ENCODE measurements around the gene SPATA24.

DNA sequence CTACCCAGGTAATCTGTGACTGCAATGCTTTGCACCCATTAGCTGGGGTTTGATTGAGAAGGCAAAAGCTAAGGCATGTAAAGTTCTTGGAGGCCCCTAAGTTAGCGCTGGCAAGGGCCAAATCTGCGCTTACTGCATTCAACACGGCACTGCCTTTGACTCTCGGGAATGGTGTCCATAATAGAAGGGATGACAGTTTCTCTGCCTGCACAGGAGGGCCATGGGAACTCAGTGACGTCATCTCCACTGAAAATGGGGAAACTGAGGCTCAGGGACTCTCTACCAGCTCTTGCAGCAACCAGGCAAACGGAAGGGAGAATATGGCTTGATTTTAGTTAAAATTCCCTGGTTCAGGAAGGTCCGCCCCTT, 487 bp downstream of the SPATA24 start:
- TF ChIP-seq HMG20B (CRISPR knock-in tag; conservative IDR thresholded peaks at IDR 0.05): no peak
- TF ChIP-seq NFE2L1 (CRISPR knock-in tag; IDR thresholded peaks at IDR 0.05; ENCODE audit: borderline replicate concordance): no peak
- TF ChIP-seq DPF2 (CRISPR knock-in tag; IDR thresholded peaks at IDR 0.05; ENCODE audit: borderline replicate concordance, low read depth): no peak
- no peak for TF ChIP-seq ZFP1 (CRISPR knock-in tag; IDR thresholded peaks at IDR 0.05)
- no peak for TF ChIP-seq CTCF (CRISPR knock-in tag; IDR thresholded peaks at IDR 0.05)
- TF ChIP-seq FOXP1 (IDR thresholded peaks at IDR 0.05): no peak
- TF ChIP-seq FOXP1 (CRISPR knock-in tag; IDR thresholded peaks at IDR 0.05): no peak
- no peak for TF ChIP-seq JUNB (CRISPR knock-in tag; IDR thresholded peaks at IDR 0.05; ENCODE audit: borderline replicate concordance)
- TF ChIP-seq HDAC6 (IDR thresholded peaks at IDR 0.05; ENCODE audit: low read depth, low read length): no peak

Measured in HepG2 (cell line).